Fibroblast of mammary gland (primary cell): Measurements from ENCODE around the gene FAM89B.

Experiments used
- DNase-seq: peaks from one replicate; pipeline ENCODE4 v3.0.0-alpha.2; 2010; ENCODE audit warnings: low read depth
- H3K4me3 ChIP-seq: 2 replicates; pipeline ENCODE4 v1.5.1; 2011; ENCODE audit warnings: low read depth, mild to moderate bottlenecking, low read length, moderate library complexity; ENCODE audit not compliant: control insufficient read depth
- TF ChIP-seq, protein P1 (sequence below): conservative IDR thresholded peaks from 2 replicates; pipeline ENCODE4 v1.5.1; 2011; ENCODE audit warnings: low read depth, low read length, inconsistent platforms; ENCODE audit not compliant: control insufficient read depth, insufficient read depth

FAM89B gene

GRCh38 chr11:65580031-65580692 lies 7.8 kb downstream of the FAM89B start:
- TF ChIP-seq, protein P1, sequence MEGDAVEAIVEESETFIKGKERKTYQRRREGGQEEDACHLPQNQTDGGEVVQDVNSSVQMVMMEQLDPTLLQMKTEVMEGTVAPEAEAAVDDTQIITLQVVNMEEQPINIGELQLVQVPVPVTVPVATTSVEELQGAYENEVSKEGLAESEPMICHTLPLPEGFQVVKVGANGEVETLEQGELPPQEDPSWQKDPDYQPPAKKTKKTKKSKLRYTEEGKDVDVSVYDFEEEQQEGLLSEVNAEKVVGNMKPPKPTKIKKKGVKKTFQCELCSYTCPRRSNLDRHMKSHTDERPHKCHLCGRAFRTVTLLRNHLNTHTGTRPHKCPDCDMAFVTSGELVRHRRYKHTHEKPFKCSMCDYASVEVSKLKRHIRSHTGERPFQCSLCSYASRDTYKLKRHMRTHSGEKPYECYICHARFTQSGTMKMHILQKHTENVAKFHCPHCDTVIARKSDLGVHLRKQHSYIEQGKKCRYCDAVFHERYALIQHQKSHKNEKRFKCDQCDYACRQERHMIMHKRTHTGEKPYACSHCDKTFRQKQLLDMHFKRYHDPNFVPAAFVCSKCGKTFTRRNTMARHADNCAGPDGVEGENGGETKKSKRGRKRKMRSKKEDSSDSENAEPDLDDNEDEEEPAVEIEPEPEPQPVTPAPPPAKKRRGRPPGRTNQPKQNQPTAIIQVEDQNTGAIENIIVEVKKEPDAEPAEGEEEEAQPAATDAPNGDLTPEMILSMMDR: no peak
- no peak overlapping the region for H3K4me3 ChIP-seq
- no peak for DNase-seq

DNA sequence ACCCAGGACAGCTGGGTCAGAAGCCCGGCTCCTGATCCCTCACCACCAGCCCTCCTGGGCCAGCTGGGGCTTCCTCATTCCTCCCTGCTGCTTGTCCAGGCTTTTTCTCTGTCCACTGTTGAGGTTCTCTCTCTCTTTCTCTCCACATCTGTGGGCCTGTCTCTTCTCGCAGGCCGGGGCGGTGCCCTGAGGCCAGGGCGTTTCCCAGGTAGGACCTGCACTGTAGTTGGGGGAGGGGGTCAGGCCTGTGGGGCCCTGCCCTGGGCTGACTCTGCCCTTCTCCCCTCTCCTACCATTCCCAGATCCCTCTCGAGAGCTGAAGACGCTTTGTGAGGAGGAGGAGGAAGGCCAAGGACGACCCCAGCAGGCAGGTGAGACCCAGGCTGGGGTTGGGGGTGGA lies 8.4 kb downstream of the FAM89B start:
- no peak overlapping the region for H3K4me3 ChIP-seq
- TF ChIP-seq, protein P1: no peak
- no peak for DNase-seq

DNA sequence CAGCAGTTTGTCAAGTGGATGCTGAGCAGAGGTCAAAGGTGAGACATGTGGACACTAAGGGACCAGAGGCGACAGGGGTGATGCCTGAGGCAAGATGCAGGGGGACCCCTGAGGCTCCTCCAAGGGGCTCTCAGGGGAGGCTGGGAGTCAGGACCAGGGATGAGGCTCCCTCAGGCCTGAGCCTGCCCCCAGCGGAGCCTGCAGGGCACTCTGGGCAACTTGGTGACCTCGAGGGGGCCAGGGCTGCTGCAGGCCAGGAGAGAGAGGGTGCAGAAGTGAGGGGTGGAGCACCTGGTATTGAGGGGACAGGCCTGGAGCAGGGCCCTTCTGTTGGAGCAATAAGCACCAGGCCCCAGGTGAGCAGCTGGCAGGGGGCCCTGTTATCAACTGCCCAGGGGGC lies 9.6 kb downstream of the FAM89B start:
- DNase-seq: no peak
- no peak overlapping the region for H3K4me3 ChIP-seq
- TF ChIP-seq, protein P1: no peak

GRCh38 chr11:65583589-65583988 lies 11.3 kb downstream of the FAM89B start:
- DNase-seq: no peak
- H3K4me3 ChIP-seq: no peak overlapping the region
- TF ChIP-seq, protein P1: no peak

DNA sequence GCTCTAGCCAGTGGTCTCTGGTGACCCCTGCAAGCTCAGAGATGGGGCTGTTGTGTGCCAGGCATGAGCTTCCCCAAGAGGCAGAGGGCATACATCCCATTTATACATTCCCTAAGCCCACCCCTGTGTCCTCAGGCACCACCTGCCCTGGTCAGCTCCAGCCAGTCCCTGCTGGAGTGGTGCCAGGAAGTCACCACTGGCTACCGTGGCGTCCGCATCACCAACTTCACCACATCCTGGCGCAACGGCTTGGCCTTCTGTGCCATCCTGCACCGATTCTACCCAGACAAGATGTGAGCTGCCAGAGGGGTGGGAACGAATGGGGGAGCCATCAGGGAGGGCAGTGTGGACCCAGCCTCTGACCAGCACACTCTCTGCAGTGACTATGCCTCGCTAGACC lies 11.8 kb downstream of the FAM89B start:
- no peak for DNase-seq
- TF ChIP-seq, protein P1: no peak
- H3K4me3 ChIP-seq: no peak overlapping the region

DNA sequence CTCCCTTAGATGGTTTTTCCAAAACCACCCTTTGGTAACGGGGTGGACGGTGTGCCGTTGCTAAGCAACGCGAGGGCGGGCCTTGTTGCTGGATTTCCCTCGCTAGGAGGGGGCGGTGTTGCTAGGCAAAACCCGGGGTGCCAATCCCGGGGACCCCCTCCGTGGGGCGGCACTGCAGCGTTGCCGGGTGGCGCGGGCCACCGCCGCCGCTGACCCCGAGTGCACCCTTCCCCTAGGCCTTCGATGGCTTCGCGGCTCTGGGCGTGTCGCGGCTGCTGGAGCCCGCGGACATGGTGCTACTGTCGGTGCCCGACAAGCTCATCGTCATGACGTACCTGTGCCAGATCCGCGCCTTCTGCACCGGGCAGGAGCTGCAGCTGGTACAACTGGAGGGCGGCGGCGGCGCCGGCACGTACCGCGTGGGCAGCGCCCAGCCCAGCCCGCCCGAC lies 12.4 kb downstream of the FAM89B start:
- TF ChIP-seq, protein P1: no peak
- H3K4me3 ChIP-seq: no peak overlapping the region
- no peak for DNase-seq
